Measurements from ENCODE around the gene MYO7A.

The MYO7A gene

GRCh38 chr11:77232242-77232641 lies 104.2 kb downstream of the MYO7A start:
- intact Hi-C loops (cut with DNase I; ENCODE audit: low total_unique reads): no loop called here

GRCh38 chr11:77233011-77233410 lies 105.0 kb downstream of the MYO7A start:
- no peak for TF ChIP-seq CTCF (IDR thresholded peaks at IDR 0.05)
- H3K4me3 ChIP-seq: no peak overlapping the region
- DNase-seq: no peak
- intact Hi-C loops (cut with DNase I; ENCODE audit: low total_unique reads): no loop called here
- H3K27me3 ChIP-seq: no peaks in the 10 kb centered on the region
- no peak overlapping the region for H3K27ac ChIP-seq
- no peaks in the 10 kb centered on the region for H3K9me3 ChIP-seq
- H3K36me3 ChIP-seq: no peaks in the 10 kb centered on the region
- no peaks in the 10 kb centered on the region for H3K4me1 ChIP-seq

More at GRCh38 chr11:77232242-77232641, 104.2 kb downstream of the MYO7A start:
- no peak for DNase-seq
- Histone ChIP-seq H3K27ac (no peak overlapping the region), H3K4me3 (no peak overlapping the region), H3K36me3 (no peaks in the 10 kb centered on the region), H3K27me3 (no peaks in the 10 kb centered on the region), H3K9me3 (no peaks in the 10 kb centered on the region), H3K4me1 (no peaks in the 10 kb centered on the region)
- TF ChIP-seq CTCF (IDR thresholded peaks at IDR 0.05): no peak

- TF ChIP-seq CTCF (IDR thresholded peaks at IDR 0.05): no peak
Observed at GRCh38 chr11:77236901-77237300, 108.9 kb downstream of the MYO7A start.

GRCh38 chr11:77244277-77245027 lies 116.4 kb downstream of the MYO7A start:
- Histone ChIP-seq H3K4me3 (no peak overlapping the region), H3K27ac (no peak overlapping the region), H3K9me3 (no peaks in the 10 kb centered on the region), H3K4me1 (no peaks in the 10 kb centered on the region), H3K27me3 (no peaks in the 10 kb centered on the region), H3K36me3 (no peaks in the 10 kb centered on the region)
- DNase-seq: no peak
- intact Hi-C loops (cut with DNase I; ENCODE audit: low total_unique reads): no loop called here
- no peak for TF ChIP-seq CTCF (IDR thresholded peaks at IDR 0.05)

More at GRCh38 chr11:77236901-77237300, 108.9 kb downstream of the MYO7A start:
- Histone ChIP-seq H3K27ac (no peak overlapping the region), H3K27me3 (no peaks in the 10 kb centered on the region), H3K36me3 (no peaks in the 10 kb centered on the region), H3K9me3 (no peaks in the 10 kb centered on the region), H3K4me3 (no peak overlapping the region), H3K4me1 (no peaks in the 10 kb centered on the region)
- intact Hi-C loops (cut with DNase I; ENCODE audit: low total_unique reads): no loop called here
- DNase-seq: no peak

- Histone ChIP-seq H3K4me3 (no peak overlapping the region), H3K36me3 (no peaks in the 10 kb centered on the region), H3K9me3 (no peaks in the 10 kb centered on the region), H3K27ac (no peak overlapping the region), H3K4me1 (no peaks in the 10 kb centered on the region), H3K27me3 (peaks cover 0 to 4% of the 10 kb centered on the region in 2 donors)
- no peak for TF ChIP-seq CTCF (IDR thresholded peaks at IDR 0.05)
- DNase-seq: no peak
- intact Hi-C loops (cut with DNase I; ENCODE audit: low total_unique reads): no loop called here
Observed at GRCh38 chr11:77249427-77249826, 121.4 kb downstream of the MYO7A start.
